Astrocyte (in vitro differentiated cells and primary cell): Measurements from ENCODE around the gene FAM209A.

Experiments
- CTCF ChIP-seq: IDR thresholded peaks from 2 replicates; pipeline ENCODE4 v1.5.1; 2011; ENCODE audit warnings: low read depth, mild to moderate bottlenecking, inconsistent platforms, low read length, moderate library complexity; ENCODE audit not compliant: insufficient read depth
- EZH2 ChIP-seq: IDR thresholded peaks from 2 replicates; pipeline ENCODE4 v1.6.1; 2012; ENCODE audit warnings: mild to moderate bottlenecking, low read length, inconsistent platforms; ENCODE audit not compliant: insufficient read depth

DNA sequence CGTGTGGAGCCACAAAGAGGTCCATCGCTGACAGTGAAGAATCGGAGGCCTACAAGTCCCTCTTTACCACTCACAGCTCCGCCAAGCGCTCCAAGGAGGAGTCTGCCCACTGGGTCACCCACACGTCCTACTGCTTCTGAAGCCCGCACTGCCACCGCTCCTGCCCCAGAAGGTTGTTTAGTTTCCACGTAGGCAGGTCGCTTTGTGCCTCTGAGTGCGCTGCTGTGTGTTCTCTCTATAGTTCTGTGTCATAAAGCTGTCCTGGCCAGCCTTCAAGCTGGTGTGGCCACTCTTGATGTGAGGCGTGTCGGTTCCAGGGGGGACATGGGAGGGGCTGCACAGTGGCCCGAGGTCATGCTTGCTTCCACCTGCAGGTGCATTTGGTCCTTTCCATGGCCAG lies 6.4 kb upstream of the FAM209A start:
- TF ChIP-seq CTCF (no peak), EZH2 (no peak)
